ENCODE results near the gene GRID2. TPM values are rescaled to one million over a fixed set of nuclear protein-coding genes. Genes with fewer than 3 reads are reported as not detected.
"Not testable (repeated sequence)": the region's sequence is repeated elsewhere in the genome, so short reads cannot be mapped to it uniquely, and the experiment has no call there.

GRID2 gene
- total RNA-seq, 1 donor from 2014 or later: not detected

DNA sequence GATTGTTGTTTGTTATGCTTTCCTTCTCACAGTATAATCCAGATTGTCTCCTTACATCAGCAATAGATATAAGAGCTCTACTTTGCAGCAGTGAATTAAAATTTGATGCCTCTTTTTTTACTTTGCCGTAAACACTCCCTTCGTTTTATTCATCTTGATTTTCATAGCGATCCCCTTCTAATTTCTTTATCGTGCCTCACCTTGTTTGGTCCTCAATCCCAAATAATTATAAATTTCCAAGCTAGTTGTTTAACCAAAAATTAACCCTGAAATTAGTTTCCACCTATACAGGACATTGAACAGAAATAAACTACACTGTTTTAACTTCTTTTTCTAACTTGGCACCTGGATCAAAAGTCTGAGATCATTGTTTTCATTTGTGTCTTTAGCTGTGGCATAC is 35.1 kb upstream of the GRID2 start:
- H3K4me1 Mint-ChIP-seq (ENCODE audit: low read depth): no peaks in the 10 kb centered on the region
- no peaks in the 10 kb centered on the region for H3K27me3 Mint-ChIP-seq (ENCODE audit: low read depth)
- intact Hi-C loops (cut with micrococcal nuclease): no loop called here
- DNase-seq (ENCODE audit: low spot score): no peak
- no peak overlapping the region for H3K4me3 Mint-ChIP-seq (ENCODE audit: low read depth)
- no peaks in the 10 kb centered on the region for H3K36me3 Mint-ChIP-seq (ENCODE audit: low read depth)
- no peak overlapping the region for H3K27ac Mint-ChIP-seq
- H3K9me3 Mint-ChIP-seq: peaks cover 4% of the 10 kb centered on the region

GRCh38 chr4:92270908-92271307 is 32.9 kb upstream of the GRID2 start:
- Mint-ChIP-seq H3K36me3 (ENCODE audit: low read depth) (no peaks in the 10 kb centered on the region), H3K9me3 (peaks cover 4% of the 10 kb centered on the region), H3K27me3 (ENCODE audit: low read depth) (no peaks in the 10 kb centered on the region), H3K4me3 (ENCODE audit: low read depth) (no peak overlapping the region), H3K27ac (no peak overlapping the region), H3K4me1 (ENCODE audit: low read depth) (no peaks in the 10 kb centered on the region)
- intact Hi-C loops (cut with micrococcal nuclease): no loop called here
- no peak for DNase-seq (ENCODE audit: low spot score)

GRCh38 chr4:92271551-92271950 is 32.2 kb upstream of the GRID2 start:
- H3K27ac Mint-ChIP-seq; H3K4me3 Mint-ChIP-seq (ENCODE audit: low read depth); H3K9me3 Mint-ChIP-seq; intact Hi-C loops (cut with micrococcal nuclease); DNase-seq (ENCODE audit: low spot score); H3K36me3 Mint-ChIP-seq (ENCODE audit: low read depth); H3K27me3 Mint-ChIP-seq (ENCODE audit: low read depth); H3K4me1 Mint-ChIP-seq (ENCODE audit: low read depth): not testable (repeated sequence)

- DNase-seq (ENCODE audit: low spot score); intact Hi-C loops (cut with micrococcal nuclease); H3K27me3 Mint-ChIP-seq (ENCODE audit: low read depth); H3K27ac Mint-ChIP-seq; H3K4me3 Mint-ChIP-seq (ENCODE audit: low read depth); H3K9me3 Mint-ChIP-seq; H3K4me1 Mint-ChIP-seq (ENCODE audit: low read depth); H3K36me3 Mint-ChIP-seq (ENCODE audit: low read depth): not testable (repeated sequence)
These were observed 26.5 kb upstream of the GRID2 start for GRCh38 chr4:92277057-92277881.

GRCh38 chr4:92279296-92279695 is 24.5 kb upstream of the GRID2 start:
- Mint-ChIP-seq H3K9me3 (no peaks in the 10 kb centered on the region), H3K36me3 (ENCODE audit: low read depth) (no peaks in the 10 kb centered on the region), H3K4me3 (ENCODE audit: low read depth) (no peak overlapping the region)

DNA sequence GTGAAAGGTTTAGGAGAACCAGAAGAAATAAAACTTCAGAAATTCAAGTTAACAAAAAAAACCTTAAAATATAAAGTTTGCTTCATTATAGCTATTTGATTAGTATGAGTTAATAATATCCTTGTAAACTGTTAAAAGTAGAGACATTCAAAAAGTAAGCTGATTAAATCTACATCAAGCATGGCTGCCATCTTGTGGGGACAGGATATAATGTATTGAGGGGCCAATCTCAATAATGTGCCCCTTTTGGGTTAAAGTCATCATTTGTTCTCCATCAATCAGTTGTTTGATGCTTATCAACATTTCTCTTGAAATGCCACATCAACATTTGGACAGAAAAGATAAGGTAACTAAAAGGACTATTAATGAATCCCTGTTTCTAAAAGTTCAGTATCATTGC is 4.6 kb upstream of the GRID2 start:
- intact Hi-C loops (cut with micrococcal nuclease): no loop called here
- Mint-ChIP-seq H3K36me3 (ENCODE audit: low read depth) (no peaks in the 10 kb centered on the region), H3K4me1 (ENCODE audit: low read depth) (no peaks in the 10 kb centered on the region), H3K27me3 (ENCODE audit: low read depth) (peaks cover 10% of the 10 kb centered on the region), H3K9me3 (no peaks in the 10 kb centered on the region), H3K4me3 (ENCODE audit: low read depth) (no peak overlapping the region), H3K27ac (no peak overlapping the region)
- DNase-seq (ENCODE audit: low spot score): no peak

More at GRCh38 chr4:92279296-92279695, 24.5 kb upstream of the GRID2 start:
- Mint-ChIP-seq H3K27me3 (ENCODE audit: low read depth) (no peaks in the 10 kb centered on the region), H3K27ac (no peak overlapping the region), H3K4me1 (ENCODE audit: low read depth) (no peaks in the 10 kb centered on the region)
- intact Hi-C loops (cut with micrococcal nuclease): no loop called here
- DNase-seq (ENCODE audit: low spot score): no peak

- Mint-ChIP-seq H3K27ac (no peak overlapping the region), H3K4me3 (ENCODE audit: low read depth) (no peak overlapping the region), H3K36me3 (ENCODE audit: low read depth) (no peaks in the 10 kb centered on the region), H3K27me3 (ENCODE audit: low read depth) (peaks cover 25% of the 10 kb centered on the region), H3K9me3 (no peaks in the 10 kb centered on the region), H3K4me1 (ENCODE audit: low read depth) (peaks cover 2% of the 10 kb centered on the region)
- no peak for DNase-seq (ENCODE audit: low spot score)
- intact Hi-C loops (cut with micrococcal nuclease): loop anchor here (10.0 kb wide), 1 partner anchor 1531 kb away; no protein-coding TSS in a partner anchor
These were observed 355 bp downstream of the GRID2 start for GRCh38 chr4:92304121-92304520.

GRCh38 chr4:92304606-92305005 is 840 bp downstream of the GRID2 start:
- Mint-ChIP-seq H3K4me3 (ENCODE audit: low read depth) (no peak overlapping the region), H3K9me3 (no peaks in the 10 kb centered on the region), H3K4me1 (ENCODE audit: low read depth) (peaks cover 2% of the 10 kb centered on the region), H3K27ac (no peak overlapping the region), H3K27me3 (ENCODE audit: low read depth) (peaks cover 25% of the 10 kb centered on the region), H3K36me3 (ENCODE audit: low read depth) (no peaks in the 10 kb centered on the region)
- DNase-seq (ENCODE audit: low spot score): no peak
- intact Hi-C loops (cut with micrococcal nuclease): loop anchor here (10.0 kb wide), 1 partner anchor 1530 kb away; no protein-coding TSS in a partner anchor

DNA sequence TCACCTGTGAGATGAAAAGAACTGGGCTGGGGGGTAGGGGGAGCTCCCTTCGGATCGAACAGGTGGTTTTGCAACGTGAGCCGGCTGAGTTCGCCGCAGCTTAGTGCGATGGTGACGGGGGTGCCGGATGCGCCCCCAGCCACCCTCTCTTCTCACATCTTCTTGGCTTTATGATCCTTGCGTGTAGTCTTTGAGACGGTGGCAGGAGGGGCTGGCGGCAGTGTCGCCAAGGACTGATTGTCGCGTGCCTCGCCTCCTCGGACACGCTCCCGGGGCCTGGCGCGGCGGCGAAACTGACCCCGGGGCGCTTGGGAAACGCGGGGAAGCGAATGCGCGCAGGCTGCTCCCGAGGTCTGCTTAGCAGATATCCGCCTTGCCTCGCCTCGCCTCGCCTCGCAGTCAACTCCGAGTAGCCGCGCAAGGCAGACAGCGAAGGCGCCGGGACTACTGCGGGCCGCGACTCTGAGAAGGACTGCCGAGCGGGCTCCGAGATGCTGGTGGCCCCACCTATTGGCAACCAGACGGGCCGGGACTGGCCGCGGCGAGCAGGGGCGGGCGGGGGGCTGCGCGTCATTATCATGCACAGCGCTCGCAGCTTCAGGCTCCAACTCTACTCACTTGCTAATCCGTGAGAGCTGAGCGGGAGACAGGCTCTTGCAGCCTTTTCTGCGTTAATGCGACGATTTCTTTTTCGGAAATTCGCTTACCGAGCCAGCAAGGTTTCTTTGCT is 1.5 kb downstream of the GRID2 start:
- H3K27ac Mint-ChIP-seq: no peak overlapping the region
- no peak for DNase-seq (ENCODE audit: low spot score)
- H3K36me3 Mint-ChIP-seq (ENCODE audit: low read depth): no peaks in the 10 kb centered on the region
- no peak overlapping the region for H3K4me3 Mint-ChIP-seq (ENCODE audit: low read depth)
- H3K27me3 Mint-ChIP-seq (ENCODE audit: low read depth): peaks cover 25% of the 10 kb centered on the region
- no peaks in the 10 kb centered on the region for H3K9me3 Mint-ChIP-seq
- intact Hi-C loops (cut with micrococcal nuclease): loop anchor here (10.0 kb wide), 1 partner anchor 1529 kb away; no protein-coding TSS in a partner anchor
- H3K4me1 Mint-ChIP-seq (ENCODE audit: low read depth): peaks cover 2% of the 10 kb centered on the region

- H3K27ac Mint-ChIP-seq: no peak overlapping the region
- H3K36me3 Mint-ChIP-seq (ENCODE audit: low read depth): no peaks in the 10 kb centered on the region
- peaks cover 2% of the 10 kb centered on the region for H3K4me1 Mint-ChIP-seq (ENCODE audit: low read depth)
- intact Hi-C loops (cut with micrococcal nuclease): loop anchor here (10.0 kb wide), 1 partner anchor 1529 kb away; no protein-coding TSS in a partner anchor
- no peak overlapping the region for H3K4me3 Mint-ChIP-seq (ENCODE audit: low read depth)
- no peak for DNase-seq (ENCODE audit: low spot score)
- peaks cover 25% of the 10 kb centered on the region for H3K27me3 Mint-ChIP-seq (ENCODE audit: low read depth)
- H3K9me3 Mint-ChIP-seq: no peaks in the 10 kb centered on the region
These were observed 2.2 kb downstream of the GRID2 start for GRCh38 chr4:92305878-92306520.

- no peak for DNase-seq (ENCODE audit: low spot score)
- Mint-ChIP-seq H3K27ac (no peak overlapping the region), H3K36me3 (ENCODE audit: low read depth) (no peaks in the 10 kb centered on the region), H3K4me1 (ENCODE audit: low read depth) (peaks cover 2% of the 10 kb centered on the region), H3K9me3 (no peaks in the 10 kb centered on the region), H3K27me3 (ENCODE audit: low read depth) (peaks cover 22% of the 10 kb centered on the region), H3K4me3 (ENCODE audit: low read depth) (no peak overlapping the region)
- intact Hi-C loops (cut with micrococcal nuclease): loop anchor here (10.0 kb wide), 1 partner anchor 1528 kb away; no protein-coding TSS in a partner anchor
These were observed 3.4 kb downstream of the GRID2 start for GRCh38 chr4:92307181-92307580.

DNA sequence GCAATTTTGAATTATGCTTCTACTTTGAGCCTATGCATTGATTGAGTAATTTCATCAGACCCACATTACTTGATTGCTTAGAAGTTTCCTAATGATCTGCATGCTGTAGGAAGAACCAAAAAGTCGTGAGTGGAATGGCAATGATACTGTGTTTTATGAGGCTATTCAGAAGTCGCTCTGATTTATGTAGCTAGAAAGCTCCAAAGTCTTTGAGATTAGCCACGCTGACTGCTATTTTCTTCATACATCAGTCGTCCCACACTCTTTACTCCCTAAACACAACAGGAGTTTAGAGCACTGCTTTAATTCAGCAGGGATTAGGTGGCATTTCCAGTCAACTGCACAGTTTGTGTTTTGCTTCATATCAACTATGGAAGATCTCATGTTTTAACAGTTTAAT is 4.1 kb downstream of the GRID2 start:
- no peaks in the 10 kb centered on the region for H3K9me3 Mint-ChIP-seq
- no peaks in the 10 kb centered on the region for H3K36me3 Mint-ChIP-seq (ENCODE audit: low read depth)
- H3K27me3 Mint-ChIP-seq (ENCODE audit: low read depth): peaks cover 17% of the 10 kb centered on the region
- no peak overlapping the region for H3K4me3 Mint-ChIP-seq (ENCODE audit: low read depth)
- no peak for DNase-seq (ENCODE audit: low spot score)
- intact Hi-C loops (cut with micrococcal nuclease): loop anchor here (10.0 kb wide), 1 partner anchor 1527 kb away; no protein-coding TSS in a partner anchor
- no peak overlapping the region for H3K27ac Mint-ChIP-seq
- peaks cover 2% of the 10 kb centered on the region for H3K4me1 Mint-ChIP-seq (ENCODE audit: low read depth)

Measured in activated T-helper 2 cell treated with anti-CD3 and anti-CD28 coated beads, Interferon-gamma antibody, Interleukin-2, Interleukin-4, amounts not matched to agents 10 μg/mL and 5 μg/mL and 100 μg/mL, durations not matched to agents 14 hours and 24 hours and 36 hours (primary cell).